Fibroblast of lung (primary cell): ENCODE results near the gene NDUFA11. TPM values are rescaled to one million over a fixed set of nuclear protein-coding genes. Genes with fewer than 3 reads are reported as not detected.
A peak's percentile ranks its signal among the peaks of the same experiment; 100 is the strongest.
"Not testable (repeated sequence)": the region's sequence is repeated elsewhere in the genome, so short reads cannot be mapped to it uniquely, and the experiment has no call there.

ENCODE experiments used
- DNase-seq, 2 donors: peaks; one replicate each; pipeline versions ENCODE4 v3.0.0 to v3.0.0-alpha.2; 2010; ENCODE audit warnings: low read depth in 2 of 2
- H2AFZ ChIP-seq: 2 replicates; pipeline ENCODE4 v1.5.1; 2012; ENCODE audit warnings: low read length, control low read depth, inconsistent platforms
- H3K27ac ChIP-seq: 2 replicates; pipeline ENCODE4 v1.5.1; 2011; ENCODE audit warnings: low read length, control low read depth; ENCODE audit not compliant: insufficient read depth
- H3K27me3 ChIP-seq: 2 replicates; pipeline ENCODE4 v1.5.1; 2011; ENCODE audit warnings: mild to moderate bottlenecking, low read length; ENCODE audit not compliant: control insufficient read depth, insufficient read depth
- H3K36me3 ChIP-seq: 2 replicates; pipeline ENCODE4 v1.5.1; 2011; ENCODE audit warnings: low read length; ENCODE audit not compliant: control insufficient read depth, insufficient read depth
- H3K4me1 ChIP-seq: 2 replicates; pipeline ENCODE4 v1.5.1; 2011; ENCODE audit warnings: low read length; ENCODE audit not compliant: control insufficient read depth, insufficient read depth; ENCODE audit errors: extremely low read depth
- H3K4me2 ChIP-seq: 2 replicates; pipeline ENCODE4 v1.5.1; 2011; ENCODE audit warnings: low read length, control low read depth; ENCODE audit not compliant: insufficient read depth; ENCODE audit errors: extremely low read depth
- H3K4me3 ChIP-seq, 4 experiments: fragments of 200-600 bp in 1 of 4; sonication (generic) in 1 of 4; replicated peaks in 1 of 4; 2 replicates each; pipeline ENCODE4 v1.5.1; 2011 to 2016; ENCODE audit warnings: low read length in 4 of 4, low read depth in 3 of 4, mild to moderate bottlenecking in 3 of 4, control low read depth in 2 of 4, inconsistent platforms in 1 of 4, mixed read lengths in 1 of 4; ENCODE audit not compliant: insufficient read depth in 1 of 4; ENCODE audit errors: control extremely low read depth in 1 of 4
- H3K79me2 ChIP-seq: 2 replicates; pipeline ENCODE4 v1.5.1; 2012; ENCODE audit warnings: mild to moderate bottlenecking, low read length, inconsistent platforms; ENCODE audit not compliant: control insufficient read depth, insufficient read depth
- H3K9ac ChIP-seq: 2 replicates; pipeline ENCODE4 v1.5.1; 2011; ENCODE audit warnings: mild to moderate bottlenecking, low read length, control low read depth; ENCODE audit not compliant: insufficient read depth
- H3K9me3 ChIP-seq: 2 replicates; pipeline ENCODE4 v1.5.1; 2012; ENCODE audit warnings: low read depth, low read length; ENCODE audit not compliant: control insufficient read depth, insufficient read depth
- H4K20me1 ChIP-seq: 2 replicates; pipeline ENCODE4 v1.5.1; 2011; ENCODE audit warnings: low read length; ENCODE audit not compliant: control insufficient read depth, insufficient read depth; ENCODE audit errors: extremely low read depth
- CTCF ChIP-seq, 2 donors: IDR thresholded peaks in 1 of 2; conservative IDR thresholded peaks in 1 of 2; 1 replicate in 1 of 2; 2 replicates in 1 of 2; pipeline ENCODE4 v1.5.1; 2011 to 2012; ENCODE audit warnings: low read length in 2 of 2, control low read depth in 1 of 2, inconsistent platforms in 1 of 2, low read depth in 1 of 2, mild to moderate bottlenecking in 1 of 2
- EZH2 ChIP-seq: IDR thresholded peaks from 2 replicates; pipeline ENCODE4 v1.5.1; 2012; ENCODE audit warnings: low read length, control low read depth, mild to moderate bottlenecking; ENCODE audit errors: missing control alignments
- polyA plus RNA-seq, 2 donors: library from polyadenylated mRNA; depleted of rRNA in 1 of 2; stranded (reverse) in 1 of 2; unstranded in 1 of 2; fragments of >200 nt; gene quantifications; 2 replicates each; pipeline ENCODE4 v1.2.1, GENCODE V29; 2011 to 2012; ENCODE audit warnings: missing spikeins in 1 of 2
- total RNA-seq: library from RNA; depleted of rRNA; stranded (reverse); fragments of >200 nt; gene quantifications from 2 replicates; pipeline ENCODE4 v1.2.1, GENCODE V29; 2014

Gene NDUFA11
- total and polyA plus RNA-seq, 2 donors (not counting 1 experiment from before 2014, with no cell fraction given) = 212 to 271 TPM

DNA sequence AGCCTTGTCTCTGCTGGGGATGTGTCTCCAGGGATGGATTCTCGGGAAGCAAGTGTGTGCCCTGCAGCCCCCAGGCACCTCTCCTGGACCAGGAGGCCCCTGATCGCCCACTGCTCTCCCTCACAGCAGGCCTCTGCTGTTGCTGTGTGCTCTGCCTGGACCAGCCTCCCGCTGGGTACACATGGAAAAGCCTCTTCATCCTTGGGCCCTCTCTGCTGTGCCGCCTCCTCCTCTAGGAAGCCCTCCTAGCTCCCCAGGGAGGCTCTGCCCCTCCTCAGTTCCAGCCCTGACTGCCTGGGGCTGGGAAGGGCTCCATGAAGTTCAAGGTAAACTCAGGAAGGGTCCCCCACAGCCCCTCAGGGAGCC, 12.0 kb downstream of the NDUFA11 start:
- Histone ChIP-seq H3K27me3 (no peaks in the 10 kb centered on the region), H4K20me1 (no peaks in the 10 kb centered on the region), H3K9me3 (no peaks in the 10 kb centered on the region), H3K79me2 (no peaks in the 10 kb centered on the region), H2AFZ (no peak overlapping the region), H3K36me3 (peaks cover 10% of the 10 kb centered on the region), H3K27ac (no peak overlapping the region), H3K9ac (no peak overlapping the region), H3K4me2 (no peak overlapping the region), H3K4me1 (peaks cover 6% of the 10 kb centered on the region), H3K4me3 (no peak overlapping the region)
- no peak for DNase-seq
- TF ChIP-seq CTCF (conservative IDR thresholded peaks at IDR 0.05 in 1 of 2, IDR thresholded peaks at IDR 0.05 in 1 of 2; ENCODE audit: low read depth in 1 of 2, low read length in 2 of 2) = no peak
- no peak for TF ChIP-seq EZH2

- peaks cover 6% of the 10 kb centered on the region for H3K4me1 ChIP-seq
- H3K4me2 ChIP-seq = no peak overlapping the region
- H3K27ac ChIP-seq = no peak overlapping the region
- no peaks in the 10 kb centered on the region for H3K27me3 ChIP-seq
- no peak overlapping the region for H3K4me3 ChIP-seq
- peaks cover 2% of the 10 kb centered on the region for H3K36me3 ChIP-seq
- no peak for DNase-seq
- H3K9ac ChIP-seq = no peak overlapping the region
- no peak for TF ChIP-seq EZH2
- no peak for TF ChIP-seq CTCF (conservative IDR thresholded peaks at IDR 0.05 in 1 of 2, IDR thresholded peaks at IDR 0.05 in 1 of 2; ENCODE audit: low read depth in 1 of 2, low read length in 2 of 2)
- no peaks in the 10 kb centered on the region for H3K79me2 ChIP-seq
- no peak overlapping the region for H2AFZ ChIP-seq
- no peaks in the 10 kb centered on the region for H3K9me3 ChIP-seq
- H4K20me1 ChIP-seq = no peaks in the 10 kb centered on the region
Measured at GRCh38 chr19:5890099-5890498, 13.5 kb downstream of the NDUFA11 start.

DNA sequence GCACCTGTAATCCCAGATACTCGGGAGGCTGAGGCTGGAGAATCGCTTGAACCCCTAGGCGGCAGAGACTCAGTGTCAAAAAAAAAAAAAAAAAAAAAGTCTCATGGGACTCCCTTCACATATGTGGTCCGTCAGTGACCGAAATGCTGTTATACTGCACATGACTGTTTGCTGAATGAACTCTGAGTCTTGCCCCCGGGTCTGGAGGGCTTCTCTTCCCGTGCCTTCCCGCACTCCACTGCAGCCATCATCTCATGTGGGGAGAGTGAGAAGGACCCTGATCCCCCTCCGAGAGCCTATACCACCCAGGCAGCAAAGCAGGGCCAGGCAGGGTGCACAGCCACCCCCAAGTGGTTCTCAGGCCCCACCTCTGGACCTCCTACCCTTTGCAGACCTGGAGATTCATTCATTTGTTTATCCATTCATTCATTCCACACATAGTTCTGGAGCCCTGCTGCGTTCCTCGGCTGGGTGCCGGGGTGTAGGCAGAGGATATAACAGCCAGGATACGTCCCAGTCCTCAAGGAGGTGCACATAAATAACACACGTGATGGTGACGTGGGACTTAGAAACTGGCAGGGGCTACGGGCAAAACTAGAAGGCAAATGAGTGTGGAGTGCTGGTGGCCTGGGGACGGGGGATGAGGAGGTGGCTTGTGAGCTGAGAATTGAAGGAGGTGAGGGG, 14.2 kb downstream of the NDUFA11 start:
- Histone ChIP-seq H3K79me2 (no peaks in the 10 kb centered on the region), H3K27ac (no peak overlapping the region), H3K4me2 (peak overlapping the region; percentile 40), H3K36me3 (no peaks in the 10 kb centered on the region), H3K9ac (no peak overlapping the region), H3K4me3 (no peak overlapping the region), H4K20me1 (no peaks in the 10 kb centered on the region), H2AFZ (no peak overlapping the region), H3K9me3 (no peaks in the 10 kb centered on the region), H3K27me3 (no peaks in the 10 kb centered on the region), H3K4me1 (peaks cover 6% of the 10 kb centered on the region)
- peak in 1 of 2 donors; percentile 29 for DNase-seq
- TF ChIP-seq CTCF (conservative IDR thresholded peaks at IDR 0.05 in 1 of 2, IDR thresholded peaks at IDR 0.05 in 1 of 2; ENCODE audit: low read depth in 1 of 2, low read length in 2 of 2) = no peak
- no peak for TF ChIP-seq EZH2

DNA sequence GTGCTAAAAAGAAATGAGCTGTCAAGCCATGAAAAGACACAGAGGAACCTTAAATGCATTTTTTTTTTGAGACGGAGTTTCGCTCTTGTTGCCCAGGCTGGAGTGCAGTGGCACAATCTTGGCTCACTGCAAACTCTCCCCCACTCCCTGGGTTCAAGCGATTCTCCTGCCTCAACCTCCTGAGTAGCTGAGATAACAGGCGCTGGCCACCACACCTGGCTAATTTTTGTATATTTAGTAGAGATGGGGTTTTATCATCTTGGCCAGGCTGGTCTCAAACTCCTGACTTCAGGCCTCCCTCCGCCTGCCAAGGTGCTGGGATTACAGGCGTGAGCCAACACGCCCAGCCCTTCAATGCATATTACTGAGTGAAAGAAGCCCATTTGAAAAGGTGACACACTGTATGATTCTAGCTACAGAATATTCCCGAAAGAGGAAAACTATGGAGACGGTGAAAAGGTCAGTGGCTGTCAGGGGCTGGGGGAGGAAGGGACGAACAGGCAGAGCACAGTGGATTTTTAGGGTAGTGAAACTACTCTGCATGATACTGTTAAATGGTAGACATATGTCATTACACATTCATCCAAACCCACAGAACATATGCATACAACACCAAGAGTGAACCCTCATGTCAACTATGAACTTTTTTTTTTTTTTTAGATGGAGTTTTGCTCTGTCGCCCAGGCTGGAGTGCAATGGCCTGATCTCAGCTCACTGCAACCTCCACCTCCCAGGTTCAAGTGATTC, 19.4 kb downstream of the NDUFA11 start:
- H3K79me2 ChIP-seq, H3K9me3 ChIP-seq, H3K4me3 ChIP-seq, H3K27me3 ChIP-seq, H3K4me2 ChIP-seq, H2AFZ ChIP-seq, H4K20me1 ChIP-seq, H3K9ac ChIP-seq, H3K27ac ChIP-seq, H3K4me1 ChIP-seq, DNase-seq, H3K36me3 ChIP-seq: not testable (repeated sequence)
